HEK293 (cell line): ENCODE measurements around the gene TIMM10.

Experiments used
- BCL11B ChIP-seq: fragments of 450-650 bp; formaldehyde crosslinking; IDR thresholded peaks from 2 replicates; pipeline ENCODE4 v1.5.1; 2016; ENCODE audit warnings: low read depth, missing biosample characterization, missing genetic modification characterization
- EGR2 ChIP-seq: fragments of 450-650 bp; formaldehyde crosslinking; IDR thresholded peaks from 2 replicates; pipeline ENCODE4 v1.5.1; 2016; ENCODE audit warnings: low read depth, missing biosample characterization, missing genetic modification characterization
- FEZF1 ChIP-seq: fragments of 450-650 bp; formaldehyde crosslinking; IDR thresholded peaks from 2 replicates; pipeline ENCODE4 v1.5.1; 2016; ENCODE audit warnings: missing biosample characterization, missing genetic modification characterization
- IKZF3 ChIP-seq: fragments of 450-650 bp; IDR thresholded peaks from 2 replicates; pipeline ENCODE4 v1.5.0; 2018; ENCODE audit warnings: missing biosample characterization, mild to moderate bottlenecking, missing genetic modification characterization, moderate library complexity
- KLF8 ChIP-seq: fragments of 450-650 bp; formaldehyde crosslinking; IDR thresholded peaks from 2 replicates; pipeline ENCODE4 v1.5.1; 2016; ENCODE audit warnings: missing biosample characterization, missing genetic modification characterization
- PRDM1 ChIP-seq: fragments of 450-650 bp; formaldehyde crosslinking; IDR thresholded peaks from 2 replicates; pipeline ENCODE4; 2016; ENCODE audit warnings: missing biosample characterization, missing genetic modification characterization
- SP2 ChIP-seq: fragments of 450-650 bp; formaldehyde crosslinking; IDR thresholded peaks from 2 replicates; pipeline ENCODE4 v1.5.1; 2016; ENCODE audit warnings: missing biosample characterization, missing genetic modification characterization
- SP3 ChIP-seq: fragments of 450-650 bp; formaldehyde crosslinking; IDR thresholded peaks from 2 replicates; pipeline ENCODE4 v1.5.1; 2016; ENCODE audit warnings: missing biosample characterization, missing genetic modification characterization
- ZBTB20 ChIP-seq: fragments of 450-650 bp; formaldehyde crosslinking; IDR thresholded peaks from 2 replicates; pipeline ENCODE4 v1.5.1; 2016; ENCODE audit warnings: missing biosample characterization, missing genetic modification characterization
- ZBTB8A ChIP-seq: fragments of 450-650 bp; formaldehyde crosslinking; IDR thresholded peaks from 2 replicates; pipeline ENCODE4 v1.5.1; 2016; ENCODE audit warnings: missing biosample characterization, missing genetic modification characterization
- ZEB2 ChIP-seq: fragments of 450-650 bp; formaldehyde crosslinking; IDR thresholded peaks from 2 replicates; pipeline ENCODE4 v1.5.1; 2016; ENCODE audit warnings: missing biosample characterization, missing genetic modification characterization
- ZFHX2 ChIP-seq: fragments of 450-650 bp; formaldehyde crosslinking; conservative IDR thresholded peaks from 2 replicates; pipeline ENCODE4 v1.5.1; 2016; ENCODE audit warnings: missing biosample characterization, missing genetic modification characterization
- ZIC2 ChIP-seq: fragments of 450-650 bp; formaldehyde crosslinking; IDR thresholded peaks from 2 replicates; pipeline ENCODE4 v1.5.1; 2016; ENCODE audit warnings: missing biosample characterization, missing genetic modification characterization
- ZNF133 ChIP-seq: fragments of 450-650 bp; formaldehyde crosslinking; IDR thresholded peaks from 2 replicates; pipeline ENCODE4 v1.5.1; 2016; ENCODE audit warnings: missing biosample characterization, missing genetic modification characterization
- ZNF335 ChIP-seq: fragments of 450-650 bp; formaldehyde crosslinking; conservative IDR thresholded peaks from 2 replicates; pipeline ENCODE4 v1.5.1; 2016; ENCODE audit warnings: missing biosample characterization, missing genetic modification characterization
- ZNF768 ChIP-seq: fragments of 450-650 bp; formaldehyde crosslinking; IDR thresholded peaks from 2 replicates; pipeline ENCODE4 v1.5.1; 2018; ENCODE audit warnings: missing biosample characterization, mild to moderate bottlenecking, missing genetic modification characterization
- ZSCAN16 ChIP-seq: fragments of 450-650 bp; formaldehyde crosslinking; IDR thresholded peaks from 2 replicates; pipeline ENCODE4 v1.5.1; 2016; ENCODE audit warnings: missing biosample characterization, missing genetic modification characterization
- TF ChIP-seq, protein P1 (sequence below): fragments of 450-650 bp; formaldehyde crosslinking; IDR thresholded peaks from 2 replicates; pipeline ENCODE4 v1.5.1; 2016; ENCODE audit warnings: missing biosample characterization, missing genetic modification characterization
- TF ChIP-seq, protein P2 (sequence below): fragments of 450-650 bp; formaldehyde crosslinking; IDR thresholded peaks from 2 replicates; pipeline ENCODE4 v1.5.1; 2016; ENCODE audit warnings: missing biosample characterization, missing genetic modification characterization
- TF ChIP-seq, protein P3 (sequence below): fragments of 450-650 bp; formaldehyde crosslinking; IDR thresholded peaks from 2 replicates; pipeline ENCODE4 v1.5.1; 2016; ENCODE audit warnings: missing biosample characterization, missing genetic modification characterization
- TF ChIP-seq, protein P4 (sequence below): fragments of 450-650 bp; formaldehyde crosslinking; IDR thresholded peaks from 2 replicates; pipeline ENCODE4 v1.5.1; 2017; ENCODE audit warnings: missing biosample characterization, missing genetic modification characterization
- TF ChIP-seq, protein P5 (sequence below): fragments of 450-650 bp; formaldehyde crosslinking; IDR thresholded peaks from 2 replicates; pipeline ENCODE4 v1.5.1; 2016; ENCODE audit warnings: missing biosample characterization, missing genetic modification characterization
- TF ChIP-seq, protein P6 (sequence below): fragments of 450-650 bp; formaldehyde crosslinking; IDR thresholded peaks from 2 replicates; pipeline ENCODE4 v1.5.1; 2016; ENCODE audit warnings: missing biosample characterization, missing genetic modification characterization, low read depth
- TF ChIP-seq, protein P7 (sequence below): fragments of 450-650 bp; formaldehyde crosslinking; IDR thresholded peaks from 2 replicates; pipeline ENCODE4 v1.5.1; 2017; ENCODE audit warnings: missing biosample characterization, missing genetic modification characterization
- TF ChIP-seq, protein P8 (sequence below): fragments of 450-650 bp; formaldehyde crosslinking; IDR thresholded peaks from 2 replicates; pipeline ENCODE4 v1.5.1; 2016; ENCODE audit warnings: missing biosample characterization, missing genetic modification characterization, borderline replicate concordance

Gene TIMM10

DNA sequence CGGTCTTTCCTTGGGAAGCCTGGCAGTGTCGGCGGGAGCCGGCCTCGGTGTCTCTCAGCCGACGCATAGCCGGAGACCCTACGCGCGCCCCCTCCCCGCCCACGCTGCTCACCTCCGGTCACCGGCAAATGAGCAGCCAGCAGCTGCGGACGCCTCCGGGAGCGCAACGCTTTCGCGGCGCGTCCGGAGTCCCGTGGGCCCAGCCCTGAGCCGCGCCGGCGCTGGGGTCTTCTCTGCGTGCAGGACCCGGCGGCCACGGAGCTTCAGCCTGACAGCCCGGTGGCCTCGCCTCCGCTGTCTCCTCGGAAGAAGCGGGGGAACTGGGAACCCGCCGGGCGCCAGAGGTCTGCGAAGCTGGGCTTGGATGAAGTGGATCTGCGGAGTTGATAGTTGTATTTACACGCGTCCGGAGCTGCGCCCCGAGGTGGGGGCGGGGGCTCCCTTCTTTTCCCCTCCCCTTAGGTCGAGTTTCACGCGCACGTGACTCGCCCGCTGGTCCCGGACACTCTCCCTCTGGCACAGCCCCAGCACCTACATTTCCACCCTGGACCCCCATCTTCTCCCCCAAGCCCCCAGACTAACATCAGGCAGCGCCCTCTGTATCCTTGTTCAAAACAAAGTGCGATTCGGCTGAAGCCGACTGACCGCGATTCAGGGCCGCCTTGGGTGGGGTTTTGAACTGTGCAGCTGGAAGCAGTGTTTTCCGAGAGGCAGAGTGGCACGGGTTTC is 15.1 kb downstream of the TIMM10 start, which contains the start of gene SLC43A1 (continued):
- TF ChIP-seq, protein P1, sequence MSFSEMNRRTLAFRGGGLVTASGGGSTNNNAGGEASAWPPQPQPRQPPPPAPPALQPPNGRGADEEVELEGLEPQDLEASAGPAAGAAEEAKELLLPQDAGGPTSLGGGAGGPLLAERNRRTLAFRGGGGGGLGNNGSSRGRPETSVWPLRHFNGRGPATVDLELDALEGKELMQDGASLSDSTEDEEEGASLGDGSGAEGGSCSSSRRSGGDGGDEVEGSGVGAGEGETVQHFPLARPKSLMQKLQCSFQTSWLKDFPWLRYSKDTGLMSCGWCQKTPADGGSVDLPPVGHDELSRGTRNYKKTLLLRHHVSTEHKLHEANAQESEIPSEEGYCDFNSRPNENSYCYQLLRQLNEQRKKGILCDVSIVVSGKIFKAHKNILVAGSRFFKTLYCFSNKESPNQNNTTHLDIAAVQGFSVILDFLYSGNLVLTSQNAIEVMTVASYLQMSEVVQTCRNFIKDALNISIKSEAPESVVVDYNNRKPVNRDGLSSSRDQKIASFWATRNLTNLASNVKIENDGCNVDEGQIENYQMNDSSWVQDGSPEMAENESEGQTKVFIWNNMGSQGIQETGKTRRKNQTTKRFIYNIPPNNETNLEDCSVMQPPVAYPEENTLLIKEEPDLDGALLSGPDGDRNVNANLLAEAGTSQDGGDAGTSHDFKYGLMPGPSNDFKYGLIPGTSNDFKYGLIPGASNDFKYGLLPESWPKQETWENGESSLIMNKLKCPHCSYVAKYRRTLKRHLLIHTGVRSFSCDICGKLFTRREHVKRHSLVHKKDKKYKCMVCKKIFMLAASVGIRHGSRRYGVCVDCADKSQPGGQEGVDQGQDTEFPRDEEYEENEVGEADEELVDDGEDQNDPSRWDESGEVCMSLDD: peak; percentile 56; the same call in 1 of the 2 replicates
- TF ChIP-seq ZNF768 (tag by site-specific recombination) (no peak), KLF8 (tag by site-specific recombination) (peak; percentile 55; the same call in 1 of the 2 replicates), SP2 (tag by site-specific recombination) (peak; percentile 32; the same call in 1 of the 2 replicates), ZFHX2 (peak; percentile 82), ZSCAN16 (tag by site-specific recombination) (no peak), ZBTB8A (tag by site-specific recombination) (peak; percentile 36; the same call in 1 of the 2 replicates), SP3 (peak; percentile 46), ZNF335 (tag by site-specific recombination) (peak; percentile 90), ZBTB20 (tag by site-specific recombination) (peak; percentile 18; the same call in 1 of the 2 replicates), ZIC2 (tag by site-specific recombination) (no peak), PRDM1 (tag by site-specific recombination) (no peak), FEZF1 (tag by site-specific recombination) (peak; percentile 83), BCL11B (tag by site-specific recombination) (no peak), IKZF3 (tag by site-specific recombination) (0 out of 2 replicates have a peak, but pooled peaks have one; percentile 16), EGR2 (tag by site-specific recombination) (peak; percentile 68), ZNF133 (tag by site-specific recombination) (no peak), ZEB2 (no peak)
- TF ChIP-seq, protein P2, sequence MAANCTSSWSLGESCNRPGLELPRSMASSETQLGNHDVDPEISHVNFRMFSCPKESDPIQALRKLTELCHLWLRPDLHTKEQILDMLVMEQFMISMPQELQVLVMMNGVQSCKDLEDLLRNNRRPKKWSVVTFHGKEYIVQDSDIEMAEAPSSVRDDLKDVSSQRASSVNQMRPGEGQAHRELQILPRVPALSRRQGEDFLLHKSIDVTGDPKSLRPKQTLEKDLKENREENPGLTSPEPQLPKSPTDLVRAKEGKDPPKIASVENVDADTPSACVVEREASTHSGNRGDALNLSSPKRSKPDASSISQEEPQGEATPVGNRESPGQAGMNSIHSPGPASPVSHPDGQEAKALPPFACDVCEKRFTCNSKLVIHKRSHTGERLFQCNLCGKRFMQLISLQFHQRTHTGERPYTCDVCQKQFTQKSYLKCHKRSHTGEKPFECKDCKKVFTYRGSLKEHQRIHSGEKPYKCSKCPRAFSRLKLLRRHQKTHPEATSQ (tag by site-specific recombination): no peak
- TF ChIP-seq, protein P3, sequence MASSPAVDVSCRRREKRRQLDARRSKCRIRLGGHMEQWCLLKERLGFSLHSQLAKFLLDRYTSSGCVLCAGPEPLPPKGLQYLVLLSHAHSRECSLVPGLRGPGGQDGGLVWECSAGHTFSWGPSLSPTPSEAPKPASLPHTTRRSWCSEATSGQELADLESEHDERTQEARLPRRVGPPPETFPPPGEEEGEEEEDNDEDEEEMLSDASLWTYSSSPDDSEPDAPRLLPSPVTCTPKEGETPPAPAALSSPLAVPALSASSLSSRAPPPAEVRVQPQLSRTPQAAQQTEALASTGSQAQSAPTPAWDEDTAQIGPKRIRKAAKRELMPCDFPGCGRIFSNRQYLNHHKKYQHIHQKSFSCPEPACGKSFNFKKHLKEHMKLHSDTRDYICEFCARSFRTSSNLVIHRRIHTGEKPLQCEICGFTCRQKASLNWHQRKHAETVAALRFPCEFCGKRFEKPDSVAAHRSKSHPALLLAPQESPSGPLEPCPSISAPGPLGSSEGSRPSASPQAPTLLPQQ: 0 out of 2 replicates have a peak, but pooled peaks have one; percentile 46
- TF ChIP-seq, protein P4, sequence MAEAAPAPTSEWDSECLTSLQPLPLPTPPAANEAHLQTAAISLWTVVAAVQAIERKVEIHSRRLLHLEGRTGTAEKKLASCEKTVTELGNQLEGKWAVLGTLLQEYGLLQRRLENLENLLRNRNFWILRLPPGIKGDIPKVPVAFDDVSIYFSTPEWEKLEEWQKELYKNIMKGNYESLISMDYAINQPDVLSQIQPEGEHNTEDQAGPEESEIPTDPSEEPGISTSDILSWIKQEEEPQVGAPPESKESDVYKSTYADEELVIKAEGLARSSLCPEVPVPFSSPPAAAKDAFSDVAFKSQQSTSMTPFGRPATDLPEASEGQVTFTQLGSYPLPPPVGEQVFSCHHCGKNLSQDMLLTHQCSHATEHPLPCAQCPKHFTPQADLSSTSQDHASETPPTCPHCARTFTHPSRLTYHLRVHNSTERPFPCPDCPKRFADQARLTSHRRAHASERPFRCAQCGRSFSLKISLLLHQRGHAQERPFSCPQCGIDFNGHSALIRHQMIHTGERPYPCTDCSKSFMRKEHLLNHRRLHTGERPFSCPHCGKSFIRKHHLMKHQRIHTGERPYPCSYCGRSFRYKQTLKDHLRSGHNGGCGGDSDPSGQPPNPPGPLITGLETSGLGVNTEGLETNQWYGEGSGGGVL (tag by site-specific recombination): 0 out of 2 replicates have a peak, but pooled peaks have one; percentile 10
- TF ChIP-seq, protein P5, sequence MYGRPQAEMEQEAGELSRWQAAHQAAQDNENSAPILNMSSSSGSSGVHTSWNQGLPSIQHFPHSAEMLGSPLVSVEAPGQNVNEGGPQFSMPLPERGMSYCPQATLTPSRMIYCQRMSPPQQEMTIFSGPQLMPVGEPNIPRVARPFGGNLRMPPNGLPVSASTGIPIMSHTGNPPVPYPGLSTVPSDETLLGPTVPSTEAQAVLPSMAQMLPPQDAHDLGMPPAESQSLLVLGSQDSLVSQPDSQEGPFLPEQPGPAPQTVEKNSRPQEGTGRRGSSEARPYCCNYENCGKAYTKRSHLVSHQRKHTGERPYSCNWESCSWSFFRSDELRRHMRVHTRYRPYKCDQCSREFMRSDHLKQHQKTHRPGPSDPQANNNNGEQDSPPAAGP: no peak
- TF ChIP-seq, protein P6, sequence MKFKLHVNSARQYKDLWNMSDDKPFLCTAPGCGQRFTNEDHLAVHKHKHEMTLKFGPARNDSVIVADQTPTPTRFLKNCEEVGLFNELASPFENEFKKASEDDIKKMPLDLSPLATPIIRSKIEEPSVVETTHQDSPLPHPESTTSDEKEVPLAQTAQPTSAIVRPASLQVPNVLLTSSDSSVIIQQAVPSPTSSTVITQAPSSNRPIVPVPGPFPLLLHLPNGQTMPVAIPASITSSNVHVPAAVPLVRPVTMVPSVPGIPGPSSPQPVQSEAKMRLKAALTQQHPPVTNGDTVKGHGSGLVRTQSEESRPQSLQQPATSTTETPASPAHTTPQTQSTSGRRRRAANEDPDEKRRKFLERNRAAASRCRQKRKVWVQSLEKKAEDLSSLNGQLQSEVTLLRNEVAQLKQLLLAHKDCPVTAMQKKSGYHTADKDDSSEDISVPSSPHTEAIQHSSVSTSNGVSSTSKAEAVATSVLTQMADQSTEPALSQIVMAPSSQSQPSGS: no peak
- TF ChIP-seq, protein P7, sequence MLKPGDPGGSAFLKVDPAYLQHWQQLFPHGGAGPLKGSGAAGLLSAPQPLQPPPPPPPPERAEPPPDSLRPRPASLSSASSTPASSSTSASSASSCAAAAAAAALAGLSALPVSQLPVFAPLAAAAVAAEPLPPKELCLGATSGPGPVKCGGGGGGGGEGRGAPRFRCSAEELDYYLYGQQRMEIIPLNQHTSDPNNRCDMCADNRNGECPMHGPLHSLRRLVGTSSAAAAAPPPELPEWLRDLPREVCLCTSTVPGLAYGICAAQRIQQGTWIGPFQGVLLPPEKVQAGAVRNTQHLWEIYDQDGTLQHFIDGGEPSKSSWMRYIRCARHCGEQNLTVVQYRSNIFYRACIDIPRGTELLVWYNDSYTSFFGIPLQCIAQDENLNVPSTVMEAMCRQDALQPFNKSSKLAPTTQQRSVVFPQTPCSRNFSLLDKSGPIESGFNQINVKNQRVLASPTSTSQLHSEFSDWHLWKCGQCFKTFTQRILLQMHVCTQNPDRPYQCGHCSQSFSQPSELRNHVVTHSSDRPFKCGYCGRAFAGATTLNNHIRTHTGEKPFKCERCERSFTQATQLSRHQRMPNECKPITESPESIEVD: no peak
- TF ChIP-seq, protein P8, sequence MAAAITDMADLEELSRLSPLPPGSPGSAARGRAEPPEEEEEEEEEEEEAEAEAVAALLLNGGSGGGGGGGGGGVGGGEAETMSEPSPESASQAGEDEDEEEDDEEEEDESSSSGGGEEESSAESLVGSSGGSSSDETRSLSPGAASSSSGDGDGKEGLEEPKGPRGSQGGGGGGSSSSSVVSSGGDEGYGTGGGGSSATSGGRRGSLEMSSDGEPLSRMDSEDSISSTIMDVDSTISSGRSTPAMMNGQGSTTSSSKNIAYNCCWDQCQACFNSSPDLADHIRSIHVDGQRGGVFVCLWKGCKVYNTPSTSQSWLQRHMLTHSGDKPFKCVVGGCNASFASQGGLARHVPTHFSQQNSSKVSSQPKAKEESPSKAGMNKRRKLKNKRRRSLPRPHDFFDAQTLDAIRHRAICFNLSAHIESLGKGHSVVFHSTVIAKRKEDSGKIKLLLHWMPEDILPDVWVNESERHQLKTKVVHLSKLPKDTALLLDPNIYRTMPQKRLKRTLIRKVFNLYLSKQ (tag by site-specific recombination): no peak
